BE2C (cell line): ENCODE results near the gene EEF1E1.

ENCODE experiments used
- DNase-seq: peaks from one replicate; pipeline ENCODE4 v3.0.0-alpha.2; 2020
- H3K27me3 ChIP-seq: fragments of 250-450 bp; sonication (Bioruptor Pico); 2 replicates; pipeline ENCODE4 v1.5.1; 2020; ENCODE audit warnings: mild to moderate bottlenecking
- H3K36me3 ChIP-seq: fragments of 250-450 bp; sonication (Bioruptor Pico); 2 replicates; pipeline ENCODE4 v1.5.1; 2020; ENCODE audit warnings: mild to moderate bottlenecking
- H3K4me1 ChIP-seq: fragments of 250-450 bp; sonication (Bioruptor Pico); 2 replicates; pipeline ENCODE4 v1.5.1; 2020
- H3K4me3 ChIP-seq: 2 replicates; pipeline ENCODE4 v1.5.1; 2011; ENCODE audit warnings: low read depth, low read length
- H3K9me3 ChIP-seq: fragments of 250-450 bp; sonication (Bioruptor Pico); 2 replicates; pipeline ENCODE4 v1.5.1; 2020
- TF ChIP-seq, protein P1 (sequence below): IDR thresholded peaks from 2 replicates; pipeline ENCODE4 v1.5.1; 2012; ENCODE audit warnings: mild to moderate bottlenecking, low read depth, low read length

EEF1E1 gene

GRCh38 chr6:8103726-8104125 lies 1.4 kb upstream of the EEF1E1 start:
- Histone ChIP-seq H3K4me3 (no peak overlapping the region), H3K9me3 (no peaks in the 10 kb centered on the region), H3K36me3 (peaks cover 13% of the 10 kb centered on the region), H3K4me1 (no peaks in the 10 kb centered on the region), H3K27me3 (no peaks in the 10 kb centered on the region; the same call in 1 of the 2 replicates)
- TF ChIP-seq, protein P1, sequence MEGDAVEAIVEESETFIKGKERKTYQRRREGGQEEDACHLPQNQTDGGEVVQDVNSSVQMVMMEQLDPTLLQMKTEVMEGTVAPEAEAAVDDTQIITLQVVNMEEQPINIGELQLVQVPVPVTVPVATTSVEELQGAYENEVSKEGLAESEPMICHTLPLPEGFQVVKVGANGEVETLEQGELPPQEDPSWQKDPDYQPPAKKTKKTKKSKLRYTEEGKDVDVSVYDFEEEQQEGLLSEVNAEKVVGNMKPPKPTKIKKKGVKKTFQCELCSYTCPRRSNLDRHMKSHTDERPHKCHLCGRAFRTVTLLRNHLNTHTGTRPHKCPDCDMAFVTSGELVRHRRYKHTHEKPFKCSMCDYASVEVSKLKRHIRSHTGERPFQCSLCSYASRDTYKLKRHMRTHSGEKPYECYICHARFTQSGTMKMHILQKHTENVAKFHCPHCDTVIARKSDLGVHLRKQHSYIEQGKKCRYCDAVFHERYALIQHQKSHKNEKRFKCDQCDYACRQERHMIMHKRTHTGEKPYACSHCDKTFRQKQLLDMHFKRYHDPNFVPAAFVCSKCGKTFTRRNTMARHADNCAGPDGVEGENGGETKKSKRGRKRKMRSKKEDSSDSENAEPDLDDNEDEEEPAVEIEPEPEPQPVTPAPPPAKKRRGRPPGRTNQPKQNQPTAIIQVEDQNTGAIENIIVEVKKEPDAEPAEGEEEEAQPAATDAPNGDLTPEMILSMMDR = no peak
- DNase-seq = no peak

GRCh38 chr6:8100159-8100854 lies 2.0 kb downstream of the EEF1E1 start:
- peaks cover 38% of the 10 kb centered on the region for H3K36me3 ChIP-seq
- H3K9me3 ChIP-seq = no peaks in the 10 kb centered on the region
- no peak for DNase-seq
- no peaks in the 10 kb centered on the region; the same call in 1 of the 2 replicates for H3K27me3 ChIP-seq
- TF ChIP-seq, protein P1 = no peak
- H3K4me1 ChIP-seq = no peaks in the 10 kb centered on the region
- H3K4me3 ChIP-seq = no peak overlapping the region

DNA sequence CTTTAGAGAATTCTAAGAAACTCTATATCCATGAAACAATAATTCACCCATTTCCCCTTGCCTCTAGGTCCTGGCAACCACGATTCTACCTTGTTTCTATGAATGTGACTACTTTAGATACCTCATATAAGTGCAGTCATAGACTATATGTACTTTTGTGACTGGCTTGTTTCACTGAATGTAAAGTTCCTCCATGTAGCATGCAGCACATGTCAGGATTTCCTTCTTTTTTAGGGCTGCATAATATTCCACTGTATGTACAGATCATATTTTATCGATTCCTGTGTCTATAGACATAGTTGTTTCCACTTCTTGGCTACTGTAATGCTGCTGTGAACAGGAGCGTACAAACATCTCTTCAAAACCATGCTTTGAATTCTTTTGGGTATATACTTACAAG lies 11.7 kb downstream of the EEF1E1 start:
- peaks cover 82% of the 10 kb centered on the region for H3K36me3 ChIP-seq
- no peaks in the 10 kb centered on the region; the same call in 1 of the 2 replicates for H3K9me3 ChIP-seq
- H3K4me3 ChIP-seq = no peak overlapping the region
- no peaks in the 10 kb centered on the region for H3K4me1 ChIP-seq
- DNase-seq = no peak
- no peaks in the 10 kb centered on the region for H3K27me3 ChIP-seq
- TF ChIP-seq, protein P1 = no peak

DNA sequence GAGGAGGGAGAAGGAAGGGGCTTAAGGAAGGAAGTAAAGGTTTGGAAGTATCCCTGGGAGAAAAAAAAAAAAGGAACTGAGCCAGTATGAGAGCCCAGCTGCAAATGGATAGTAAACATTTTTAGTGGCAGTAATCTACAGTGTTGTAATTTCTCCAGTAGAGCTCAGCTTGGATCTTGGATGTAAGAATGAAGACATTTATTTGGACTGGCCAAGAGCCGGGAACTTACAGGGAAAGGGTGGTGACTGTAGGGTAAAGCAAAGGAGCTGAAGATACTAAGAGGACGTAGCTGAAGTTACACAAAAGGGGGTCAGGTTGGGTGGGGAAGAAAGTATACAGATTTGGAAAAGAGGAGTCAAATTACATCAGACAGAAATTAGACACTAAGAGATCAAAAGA lies 13.5 kb downstream of the EEF1E1 start:
- H3K27me3 ChIP-seq = no peaks in the 10 kb centered on the region
- H3K36me3 ChIP-seq = peaks cover 74% of the 10 kb centered on the region
- no peak overlapping the region for H3K4me3 ChIP-seq
- DNase-seq = no peak
- H3K4me1 ChIP-seq = no peaks in the 10 kb centered on the region; the same call in 1 of the 2 replicates
- TF ChIP-seq, protein P1 = no peak
- H3K9me3 ChIP-seq = no peaks in the 10 kb centered on the region; the same call in 1 of the 2 replicates

GRCh38 chr6:8087870-8088754 lies 14.2 kb downstream of the EEF1E1 start:
- no peak for DNase-seq
- no peaks in the 10 kb centered on the region; the same call in 1 of the 2 replicates for H3K9me3 ChIP-seq
- peaks cover 79% of the 10 kb centered on the region for H3K36me3 ChIP-seq
- H3K4me1 ChIP-seq = no peaks in the 10 kb centered on the region; the same call in 1 of the 2 replicates
- TF ChIP-seq, protein P1 = no peak
- no peaks in the 10 kb centered on the region for H3K27me3 ChIP-seq
- no peak overlapping the region for H3K4me3 ChIP-seq
